Body of pancreas (tissue), 4 donors: ENCODE results near the gene ZSCAN2.
"Not testable (repeated sequence)": the region's sequence is repeated elsewhere in the genome, so short reads cannot be mapped to it uniquely, and the experiment has no call there.

Source experiments
- CTCF ChIP-seq, 7 experiments: fragments of 450-650 bp in 4 of 7; fragments of 200-600 bp in 3 of 7; sonication (generic) in 3 of 7; IDR thresholded peaks; one replicate each; pipeline ENCODE4 v1.5.1; 2016 to 2019; ENCODE audit warnings: antibody characterized with exemption in 7 of 7
- POLR2A ChIP-seq, 3 donors: fragments of 450-650 bp; IDR thresholded peaks; one replicate each; pipeline ENCODE4 v1.6.1; 2016; ENCODE audit warnings: antibody characterized with exemption in 3 of 3, mild to moderate bottlenecking in 2 of 3

- TF ChIP-seq CTCF, POLR2A (IDR thresholded peaks at IDR 0.05): not testable (repeated sequence)
These were observed 32.8 kb upstream of the ZSCAN2 start for GRCh38 chr15:84568021-84568420.
